ENCODE measurements around the gene MET. TPM values are rescaled to one million over a fixed set of nuclear protein-coding genes. Genes with fewer than 3 reads are reported as not detected.

MET gene
- total RNA-seq, 4 donors from 2014 or later, result 15.9 to 36.8 (median 28.7) TPM

- peak overlapping the region; percentile 81 to 92 (median 90) for H3K27ac ChIP-seq
- no peaks in the 10 kb centered on the region for H3K36me3 ChIP-seq
- DNase-seq (peak; percentile 91 to 97), ATAC-seq (peak; percentile 82 to 89)
- peaks cover 58 to 62% of the 10 kb centered on the region in 2 donors for H3K4me1 ChIP-seq
- no peaks in the 10 kb centered on the region for H3K27me3 ChIP-seq
- intact Hi-C loops (cut with DNase I; ENCODE audit: low total_unique reads) (loop anchor here (5.0 kb wide), 2 partner anchors 81 to 321 kb away; partner anchors contain the start of gene ST7), in situ Hi-C loops (cut with MboI; ENCODE audit: low sequenced_read_pairs in 4 of 4) (loop anchor here in 1 of 4 donors (25.0 kb wide), 1 partner anchor 481 kb away; no protein-coding TSS in a partner anchor)
- no peaks in the 10 kb centered on the region for H3K9me3 ChIP-seq
- TF ChIP-seq CTCF (IDR thresholded peaks at IDR 0.05 in 4 of 5, conservative IDR thresholded peaks at IDR 0.05 in 1 of 5) (no peak), POLR2A (IDR thresholded peaks at IDR 0.05) (peak; percentile 79 to 87)
- H3K4me3 ChIP-seq, result peak overlapping the region in 1 of 4 donors; percentile 10
Observed at GRCh38 chr7:116630932-116631671, 40.9 kb upstream of the MET start.

DNA sequence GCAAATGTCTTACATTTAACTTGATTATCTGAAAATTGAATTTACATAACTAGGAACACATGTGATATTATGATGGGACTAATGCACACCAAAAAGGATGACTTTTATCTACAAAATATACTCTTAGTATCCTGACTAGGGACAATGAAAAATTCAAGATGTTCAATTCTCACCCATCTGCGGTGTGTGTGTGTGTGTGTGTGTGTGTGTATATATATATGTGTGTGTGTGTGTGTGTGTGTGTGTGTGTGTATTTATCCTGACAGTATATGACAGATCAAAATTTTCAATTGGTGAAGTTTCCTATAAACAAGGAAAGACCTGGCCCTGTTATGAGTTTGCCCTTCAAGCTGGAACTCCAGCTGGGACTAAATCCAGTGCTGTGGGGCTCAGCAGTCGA is 40.3 kb upstream of the MET start:
- ATAC-seq, result no peak
- no peak for DNase-seq
- TF ChIP-seq POLR2A (IDR thresholded peaks at IDR 0.05) (no peak), CTCF (IDR thresholded peaks at IDR 0.05 in 4 of 5, conservative IDR thresholded peaks at IDR 0.05 in 1 of 5) (no peak)
- Histone ChIP-seq H3K27ac (peak overlapping the region; percentile 81 to 92 (median 90)), H3K4me1 (peaks cover 58 to 62% of the 10 kb centered on the region in 2 donors), H3K36me3 (no peaks in the 10 kb centered on the region), H3K4me3 (no peak overlapping the region), H3K27me3 (no peaks in the 10 kb centered on the region), H3K9me3 (no peaks in the 10 kb centered on the region)
- in situ Hi-C loops (cut with MboI; ENCODE audit: low sequenced_read_pairs in 4 of 4) (loop anchor here in 1 of 4 donors (25.0 kb wide), 1 partner anchor 481 kb away; no protein-coding TSS in a partner anchor), intact Hi-C loops (cut with DNase I; ENCODE audit: low total_unique reads) (loop anchor here (5.0 kb wide), 2 partner anchors 81 to 321 kb away; partner anchors contain the start of gene ST7)

GRCh38 chr7:116632384-116632783 is 39.6 kb upstream of the MET start:
- DNase-seq (no peak), ATAC-seq (no peak)
- H3K4me3 ChIP-seq, result no peak overlapping the region
- peak overlapping the region; percentile 81 to 92 (median 90) for H3K27ac ChIP-seq
- in situ Hi-C loops (cut with MboI; ENCODE audit: low sequenced_read_pairs in 4 of 4), result loop anchor here in 1 of 4 donors (25.0 kb wide), 1 partner anchor 480 kb away; no protein-coding TSS in a partner anchor
- no peaks in the 10 kb centered on the region for H3K36me3 ChIP-seq
- TF ChIP-seq CTCF (IDR thresholded peaks at IDR 0.05 in 4 of 5, conservative IDR thresholded peaks at IDR 0.05 in 1 of 5), result no peak
- no peak for TF ChIP-seq POLR2A (IDR thresholded peaks at IDR 0.05)
- intact Hi-C loops (cut with DNase I; ENCODE audit: low total_unique reads), result loop anchor here (5.0 kb wide), 2 partner anchors 80 to 320 kb away; partner anchors contain the start of gene ST7
- no peaks in the 10 kb centered on the region for H3K27me3 ChIP-seq
- H3K4me1 ChIP-seq, result peaks cover 58 to 62% of the 10 kb centered on the region in 2 donors
- H3K9me3 ChIP-seq, result no peaks in the 10 kb centered on the region

- no peaks in the 10 kb centered on the region for H3K27me3 ChIP-seq
- peak overlapping the region; percentile 81 to 92 (median 90) for H3K27ac ChIP-seq
- H3K9me3 ChIP-seq, result no peaks in the 10 kb centered on the region
- no peaks in the 10 kb centered on the region for H3K36me3 ChIP-seq
- in situ Hi-C loops (cut with MboI; ENCODE audit: low sequenced_read_pairs in 4 of 4), result loop anchor here in 1 of 4 donors (25.0 kb wide), 1 partner anchor 479 kb away; no protein-coding TSS in a partner anchor
- H3K4me1 ChIP-seq, result peaks cover 54 to 58% of the 10 kb centered on the region in 2 donors
- TF ChIP-seq CTCF (IDR thresholded peaks at IDR 0.05 in 4 of 5, conservative IDR thresholded peaks at IDR 0.05 in 1 of 5), result no peak
- peak; percentile 19 to 55 for TF ChIP-seq POLR2A (IDR thresholded peaks at IDR 0.05)
- DNase-seq, result peak; percentile 76 to 84
- intact Hi-C loops (cut with DNase I; ENCODE audit: low total_unique reads), result loop anchor here (1.0 to 5.0 kb wide), 4 partner anchors 39 to 319 kb away; partner anchors contain the start of genes MET and ST7
- H3K4me3 ChIP-seq, result no peak overlapping the region
- peak; percentile 74 to 87 for ATAC-seq
Observed at GRCh38 chr7:116633131-116633988, 38.6 kb upstream of the MET start.

Data from gastrocnemius medialis (tissue), 4 donors.